Vagina (tissue), 2 donors: ENCODE results near the gene FGR. TPM values are rescaled to one million over a fixed set of nuclear protein-coding genes. Genes with fewer than 3 reads are reported as not detected.
A peak's percentile ranks its signal among the peaks of the same experiment; 100 is the strongest.
"Not testable (repeated sequence)": the region's sequence is repeated elsewhere in the genome, so short reads cannot be mapped to it uniquely, and the experiment has no call there.

ENCODE experiments used
- DNase-seq, 2 donors: peaks; one replicate each; pipeline ENCODE4 v3.0.0-alpha.2; 2017; ENCODE audit errors: extremely low spot score in 2 of 2
- H3K27ac ChIP-seq: fragments of 200-600 bp; sonication (generic); one replicate; pipeline ENCODE4 v1.5.1; 2019
- H3K27me3 ChIP-seq: fragments of 200-600 bp; sonication (generic); one replicate; pipeline ENCODE4 v1.5.1; 2019
- H3K36me3 ChIP-seq, 2 donors: fragments of 200-600 bp; sonication (generic); one replicate each; pipeline ENCODE4 v1.5.1; 2017 to 2019
- H3K4me1 ChIP-seq: fragments of 200-600 bp; sonication (generic); one replicate; pipeline ENCODE4 v1.5.1; 2019
- H3K4me3 ChIP-seq, 2 donors: fragments of 200-600 bp; sonication (generic); 1 replicate in 1 of 2; 2 replicates in 1 of 2; pipeline ENCODE4 v1.5.1; 2016 to 2019
- H3K9me3 ChIP-seq: fragments of 200-600 bp; sonication (generic); one replicate; pipeline ENCODE4 v1.5.1; 2019
- CTCF ChIP-seq, 3 experiments: fragments of 450-650 bp in 2 of 3; fragments of 200-600 bp in 1 of 3; sonication (generic) in 1 of 3; IDR thresholded peaks; one replicate each; pipeline ENCODE4 v1.5.1; 2017 to 2019; ENCODE audit warnings: antibody characterized with exemption in 3 of 3, mild to moderate bottlenecking in 2 of 3, moderate library complexity in 2 of 3
- POLR2A ChIP-seq, 2 donors: fragments of 450-650 bp; IDR thresholded peaks; one replicate each; pipeline ENCODE4 v1.6.1; 2017; ENCODE audit warnings: antibody characterized with exemption in 2 of 2, mild to moderate bottlenecking in 2 of 2, moderate library complexity in 2 of 2
- POLR2AphosphoS5 ChIP-seq, 2 donors: sonication (generic); formaldehyde crosslinking; IDR thresholded peaks; one replicate each; pipeline ENCODE4 v1.9.0; 2017; ENCODE audit warnings: antibody characterized with exemption in 2 of 2, mild to moderate bottlenecking in 2 of 2, low read depth in 1 of 2; ENCODE audit not compliant: insufficient read depth in 1 of 2
- intact Hi-C: fragments of 100-400 bp; cut with DNase I; formaldehyde crosslinking; loops from one replicate; pipeline ENCODE4 v1.15.1; 2023
- total RNA-seq: library from RNA; depleted of rRNA; stranded (reverse); fragments of >200 nt; gene quantifications from one replicate; pipeline ENCODE4 v1.2.3, GENCODE V29; 2016

The FGR gene
- total RNA-seq, 1 donor from 2014 or later = 18.4 TPM

- Histone ChIP-seq H3K9me3 (no peaks in the 10 kb centered on the region), H3K4me3 (no peak overlapping the region), H3K4me1 (peaks cover 47% of the 10 kb centered on the region), H3K36me3 (no peaks in the 10 kb centered on the region), H3K27me3 (no peaks in the 10 kb centered on the region), H3K27ac (peak overlapping the region; percentile 65)
- intact Hi-C loops = no loop called here
- TF ChIP-seq CTCF (IDR thresholded peaks at IDR 0.05) (no peak), POLR2AphosphoS5 (IDR thresholded peaks at IDR 0.05; ENCODE audit: insufficient read depth in 1 of 2, low read depth in 1 of 2) (no peak), POLR2A (IDR thresholded peaks at IDR 0.05) (no peak)
- DNase-seq = no peak
Observed at GRCh38 chr1:27632387-27633297, 2.3 kb downstream of the FGR start.

GRCh38 chr1:27630859-27631491 is 4.0 kb downstream of the FGR start:
- Histone ChIP-seq H3K36me3 (no peaks in the 10 kb centered on the region), H3K9me3 (no peaks in the 10 kb centered on the region), H3K4me1 (peaks cover 47% of the 10 kb centered on the region), H3K27me3 (no peaks in the 10 kb centered on the region), H3K4me3 (no peak overlapping the region), H3K27ac (peak overlapping the region; percentile 65)
- no peak for DNase-seq
- peak; percentile 23 to 62 for TF ChIP-seq POLR2AphosphoS5 (IDR thresholded peaks at IDR 0.05; ENCODE audit: insufficient read depth in 1 of 2, low read depth in 1 of 2)
- no peak for TF ChIP-seq CTCF (IDR thresholded peaks at IDR 0.05)
- intact Hi-C loops = no loop called here

- Histone ChIP-seq H3K27me3 (no peaks in the 10 kb centered on the region), H3K36me3 (no peaks in the 10 kb centered on the region), H3K4me1 (peaks cover 34% of the 10 kb centered on the region), H3K4me3 (no peak overlapping the region), H3K27ac (peak overlapping the region; percentile 57), H3K9me3 (no peaks in the 10 kb centered on the region)
- intact Hi-C loops = no loop called here
- DNase-seq = no peak
- TF ChIP-seq POLR2AphosphoS5 (IDR thresholded peaks at IDR 0.05; ENCODE audit: insufficient read depth in 1 of 2, low read depth in 1 of 2) (no peak), CTCF (IDR thresholded peaks at IDR 0.05) (no peak), POLR2A (IDR thresholded peaks at IDR 0.05) (no peak)
Observed at GRCh38 chr1:27628712-27629111, 6.3 kb downstream of the FGR start.

- H3K27ac ChIP-seq, intact Hi-C loops: not testable (repeated sequence)
- H3K4me1 ChIP-seq = peaks cover 24% of the 10 kb centered on the region
Observed at GRCh38 chr1:27627733-27628132, 7.3 kb downstream of the FGR start.

GRCh38 chr1:27627061-27627460 is 7.9 kb downstream of the FGR start:
- no peak for TF ChIP-seq CTCF (IDR thresholded peaks at IDR 0.05)
- no peak for TF ChIP-seq POLR2AphosphoS5 (IDR thresholded peaks at IDR 0.05; ENCODE audit: insufficient read depth in 1 of 2, low read depth in 1 of 2)
- no peak for TF ChIP-seq POLR2A (IDR thresholded peaks at IDR 0.05)
- Histone ChIP-seq H3K9me3 (no peaks in the 10 kb centered on the region), H3K36me3 (no peaks in the 10 kb centered on the region), H3K27me3 (no peaks in the 10 kb centered on the region), H3K4me3 (no peak overlapping the region), H3K27ac (no peak overlapping the region), H3K4me1 (peaks cover 20% of the 10 kb centered on the region)
- intact Hi-C loops = no loop called here
- no peak for DNase-seq

More at GRCh38 chr1:27627733-27628132, 7.3 kb downstream of the FGR start:
- H3K27me3 ChIP-seq, H3K4me3 ChIP-seq, H3K9me3 ChIP-seq, DNase-seq, H3K36me3 ChIP-seq: not testable (repeated sequence)
